HepG2 (cell line): Measurements from ENCODE around the gene LRRC45. TPM values are rescaled to one million over a fixed set of nuclear protein-coding genes. Genes with fewer than 3 reads are reported as not detected.

Experiments
- FOSL1 ChIP-seq: sonication (generic); formaldehyde crosslinking; IDR thresholded peaks from 2 replicates; pipeline ENCODE4 v1.9.0; 2021; ENCODE audit warnings: missing genetic modification reagents, borderline replicate concordance
- FOXK1 ChIP-seq: sonication (generic); formaldehyde crosslinking; IDR thresholded peaks from 2 replicates; pipeline ENCODE4 v1.4.0; 2020; ENCODE audit warnings: low read depth, missing genetic modification reagents, borderline replicate concordance
- GFI1 ChIP-seq: sonication (generic); formaldehyde crosslinking; IDR thresholded peaks from 2 replicates; pipeline ENCODE4 v1.5.0; 2020; ENCODE audit warnings: missing genetic modification reagents, mild to moderate bottlenecking, borderline replicate concordance
- NRL ChIP-seq: sonication (generic); formaldehyde crosslinking; IDR thresholded peaks from 2 replicates; pipeline ENCODE4 v1.5.0; 2020; ENCODE audit warnings: missing genetic modification reagents, mild to moderate bottlenecking, moderate library complexity, borderline replicate concordance
- SAP130 ChIP-seq: IDR thresholded peaks from 2 replicates; pipeline ENCODE4 v1.6.1; 2016; ENCODE audit warnings: low read depth
- TFDP1 ChIP-seq: IDR thresholded peaks from 2 replicates; pipeline ENCODE4 v1.6.1; 2016; ENCODE audit warnings: missing compliant biosample characterization, missing genetic modification reagents, borderline replicate concordance
- ZBTB7A ChIP-seq: sonication (generic); formaldehyde crosslinking; IDR thresholded peaks from 2 replicates; pipeline ENCODE4 v1.8.0; 2022; ENCODE audit warnings: mild to moderate bottlenecking, missing genetic modification reagents
- ZNF296 ChIP-seq: sonication (generic); formaldehyde crosslinking; conservative IDR thresholded peaks from 2 replicates; pipeline ENCODE4 v1.5.0; 2020; ENCODE audit warnings: mild to moderate bottlenecking, missing genetic modification reagents
- ZNF337 ChIP-seq: sonication (generic); formaldehyde crosslinking; IDR thresholded peaks from 2 replicates; pipeline ENCODE4 v1.5.1; 2020; ENCODE audit warnings: missing genetic modification reagents, low read depth, mild to moderate bottlenecking, borderline replicate concordance
- ZNF704 ChIP-seq: sonication (generic); formaldehyde crosslinking; IDR thresholded peaks from 2 replicates; pipeline ENCODE4 v1.8.1; 2023; ENCODE audit warnings: mild to moderate bottlenecking, inconsistent platforms, moderate library complexity, missing genetic modification reagents, borderline replicate concordance
- polyA plus RNA-seq, 8 experiments: library from polyadenylated mRNA; depleted of rRNA in 3 of 8; stranded (reverse) in 7 of 8; unstranded in 1 of 8; fragments of >200 nt; fragmentation: Illumina TruSeq in 4 of 8; extraction: Trizol in 4 of 8; gene quantifications; 2 replicates each; pipeline versions ENCODE4 v1.2.1 to v1.2.3, GENCODE V29; 2011 to 2016; ENCODE audit warnings: low read depth in 4 of 8, missing spikeins in 1 of 8, mixed read lengths in 1 of 8; ENCODE audit not compliant: insufficient read depth in 1 of 8
- total RNA-seq, 5 experiments: library from RNA; depleted of rRNA; stranded (reverse); fragments of >200 nt; fragmentation: Illumina TruSeq; extraction: Trizol; gene quantifications; 2 replicates each; pipeline ENCODE4 v1.2.3, GENCODE V29; 2016; ENCODE audit warnings: low read depth in 1 of 5
- TF ChIP-seq, protein P1 (sequence below), 2 experiments: sonication (generic) in 1 of 2; formaldehyde crosslinking in 1 of 2; IDR thresholded peaks; 2 replicates each; pipeline versions ENCODE4 v1.4.0 to v1.6.1; 2018 to 2020; ENCODE audit warnings: missing genetic modification reagents in 2 of 2, borderline replicate concordance in 1 of 2, low read depth in 1 of 2, mild to moderate bottlenecking in 1 of 2, missing biosample characterization in 1 of 2
- TF ChIP-seq, protein P2 (sequence below): sonication (generic); formaldehyde crosslinking; IDR thresholded peaks from 2 replicates; pipeline ENCODE4 v1.5.0; 2020; ENCODE audit warnings: missing genetic modification reagents
- TF ChIP-seq, protein P3 (sequence below): sonication (generic); formaldehyde crosslinking; IDR thresholded peaks from 2 replicates; pipeline ENCODE4 v1.4.0; 2020; ENCODE audit warnings: missing genetic modification reagents, mild to moderate bottlenecking, borderline replicate concordance
- TF ChIP-seq, protein P4 (sequence below): sonication (generic); formaldehyde crosslinking; IDR thresholded peaks from 2 replicates; pipeline ENCODE4 v1.9.0; 2021; ENCODE audit warnings: missing genetic modification reagents, borderline replicate concordance

Gene LRRC45
- total and polyA plus RNA-seq, 2 of the 13 experiments (the other 11 are each of a cell fraction or from before 2014, with no cell fraction given), result 11.6 to 48.1 TPM

DNA sequence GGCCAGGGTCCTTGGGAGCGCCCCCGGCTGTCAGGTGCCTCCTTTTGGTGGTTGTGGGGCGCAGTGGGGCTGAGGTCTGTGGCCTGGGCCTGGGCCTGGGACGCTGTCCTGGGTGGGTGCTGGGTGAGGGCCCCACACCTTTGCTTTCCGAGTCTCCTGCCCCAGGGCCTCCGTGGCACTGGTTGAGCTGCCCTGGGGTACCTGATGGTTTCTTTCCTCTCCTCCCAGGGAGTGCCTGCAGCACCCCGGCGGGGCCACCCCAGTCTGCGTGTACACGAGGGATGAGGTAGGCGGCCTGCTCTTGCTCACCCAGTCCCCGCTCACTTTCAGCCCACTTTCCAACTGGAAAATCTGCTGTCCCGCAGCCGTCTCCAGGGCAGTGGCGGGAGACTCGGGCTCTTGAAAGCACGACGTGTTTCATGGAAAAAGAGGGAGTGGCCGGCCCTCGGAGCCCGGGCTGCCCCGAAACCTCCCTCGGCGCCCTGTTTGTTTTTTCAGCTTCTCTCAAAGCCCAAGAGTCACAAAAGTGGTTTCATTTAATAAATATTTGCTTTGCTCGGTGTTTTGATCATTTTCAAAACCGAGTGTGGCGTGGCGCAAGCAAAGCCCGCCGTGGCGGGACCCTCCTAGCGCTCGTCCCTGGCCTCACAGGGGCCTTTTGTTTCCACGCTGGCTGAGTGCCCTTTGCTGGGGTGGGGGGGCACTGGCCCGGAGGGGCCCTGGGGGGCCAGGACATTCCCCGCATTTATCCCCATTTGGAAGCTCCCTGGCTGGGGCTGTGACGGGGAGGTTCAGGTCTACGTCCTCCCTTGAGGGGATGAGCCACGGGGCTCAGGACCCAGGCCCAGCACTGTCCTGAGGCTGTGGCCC is 28.3 kb upstream of the LRRC45 start (continued):
- no peak; the same call in 1 of the 2 replicates for TF ChIP-seq ZNF337
- peak; percentile 59; the same call in 1 of the 2 replicates for TF ChIP-seq NRL
- TF ChIP-seq ZBTB7A (CRISPR knock-in tag), result no peak
- TF ChIP-seq, protein P1, sequence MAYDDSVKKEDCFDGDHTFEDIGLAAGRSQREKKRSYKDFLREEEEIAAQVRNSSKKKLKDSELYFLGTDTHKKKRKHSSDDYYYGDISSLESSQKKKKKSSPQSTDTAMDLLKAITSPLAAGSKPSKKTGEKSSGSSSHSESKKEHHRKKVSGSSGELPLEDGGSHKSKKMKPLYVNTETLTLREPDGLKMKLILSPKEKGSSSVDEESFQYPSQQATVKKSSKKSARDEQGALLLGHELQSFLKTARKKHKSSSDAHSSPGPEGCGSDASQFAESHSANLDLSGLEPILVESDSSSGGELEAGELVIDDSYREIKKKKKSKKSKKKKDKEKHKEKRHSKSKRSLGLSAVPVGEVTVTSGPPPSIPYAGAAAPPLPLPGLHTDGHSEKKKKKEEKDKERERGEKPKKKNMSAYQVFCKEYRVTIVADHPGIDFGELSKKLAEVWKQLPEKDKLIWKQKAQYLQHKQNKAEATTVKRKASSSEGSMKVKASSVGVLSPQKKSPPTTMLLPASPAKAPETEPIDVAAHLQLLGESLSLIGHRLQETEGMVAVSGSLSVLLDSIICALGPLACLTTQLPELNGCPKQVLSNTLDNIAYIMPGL (CRISPR knock-in tag; IDR thresholded peaks at IDR 0.05; ENCODE audit: borderline replicate concordance in 1 of 2, low read depth in 1 of 2), result no peak; a peak in 2 of 4 replicates
- no peak for TF ChIP-seq GFI1
- peak; percentile 34; the same call in 1 of the 2 replicates for TF ChIP-seq ZNF296
- no peak for TF ChIP-seq FOSL1
- TF ChIP-seq, protein P2, sequence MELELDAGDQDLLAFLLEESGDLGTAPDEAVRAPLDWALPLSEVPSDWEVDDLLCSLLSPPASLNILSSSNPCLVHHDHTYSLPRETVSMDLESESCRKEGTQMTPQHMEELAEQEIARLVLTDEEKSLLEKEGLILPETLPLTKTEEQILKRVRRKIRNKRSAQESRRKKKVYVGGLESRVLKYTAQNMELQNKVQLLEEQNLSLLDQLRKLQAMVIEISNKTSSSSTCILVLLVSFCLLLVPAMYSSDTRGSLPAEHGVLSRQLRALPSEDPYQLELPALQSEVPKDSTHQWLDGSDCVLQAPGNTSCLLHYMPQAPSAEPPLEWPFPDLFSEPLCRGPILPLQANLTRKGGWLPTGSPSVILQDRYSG (CRISPR knock-in tag), result peak; percentile 52
- no peak for TF ChIP-seq ZNF704 (CRISPR knock-in tag)
- TF ChIP-seq, protein P3, sequence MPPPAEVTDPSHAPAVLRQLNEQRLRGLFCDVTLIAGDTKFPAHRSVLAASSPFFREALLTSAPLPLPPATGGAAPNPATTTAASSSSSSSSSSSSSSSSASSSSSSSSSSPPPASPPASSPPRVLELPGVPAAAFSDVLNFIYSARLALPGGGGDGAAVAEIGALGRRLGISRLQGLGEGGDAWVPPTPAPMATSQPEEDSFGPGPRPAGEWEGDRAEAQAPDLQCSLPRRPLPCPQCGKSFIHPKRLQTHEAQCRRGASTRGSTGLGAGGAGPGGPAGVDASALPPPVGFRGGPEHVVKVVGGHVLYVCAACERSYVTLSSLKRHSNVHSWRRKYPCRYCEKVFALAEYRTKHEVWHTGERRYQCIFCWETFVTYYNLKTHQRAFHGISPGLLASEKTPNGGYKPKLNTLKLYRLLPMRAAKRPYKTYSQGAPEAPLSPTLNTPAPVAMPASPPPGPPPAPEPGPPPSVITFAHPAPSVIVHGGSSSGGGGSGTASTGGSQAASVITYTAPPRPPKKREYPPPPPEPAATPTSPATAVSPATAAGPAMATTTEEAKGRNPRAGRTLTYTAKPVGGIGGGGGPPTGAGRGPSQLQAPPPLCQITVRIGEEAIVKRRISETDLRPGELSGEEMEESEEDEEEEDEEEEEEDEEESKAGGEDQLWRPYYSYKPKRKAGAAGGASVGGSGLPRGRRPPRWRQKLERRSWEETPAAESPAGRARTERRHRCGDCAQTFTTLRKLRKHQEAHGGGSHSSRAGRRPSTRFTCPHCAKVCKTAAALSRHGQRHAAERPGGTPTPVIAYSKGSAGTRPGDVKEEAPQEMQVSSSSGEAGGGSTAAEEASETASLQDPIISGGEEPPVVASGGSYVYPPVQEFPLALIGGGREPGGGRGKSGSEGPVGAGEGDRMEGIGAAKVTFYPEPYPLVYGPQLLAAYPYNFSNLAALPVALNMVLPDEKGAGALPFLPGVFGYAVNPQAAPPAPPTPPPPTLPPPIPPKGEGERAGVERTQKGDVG (CRISPR knock-in tag), result no peak; the same call in 1 of the 2 replicates
- TF ChIP-seq, protein P4, sequence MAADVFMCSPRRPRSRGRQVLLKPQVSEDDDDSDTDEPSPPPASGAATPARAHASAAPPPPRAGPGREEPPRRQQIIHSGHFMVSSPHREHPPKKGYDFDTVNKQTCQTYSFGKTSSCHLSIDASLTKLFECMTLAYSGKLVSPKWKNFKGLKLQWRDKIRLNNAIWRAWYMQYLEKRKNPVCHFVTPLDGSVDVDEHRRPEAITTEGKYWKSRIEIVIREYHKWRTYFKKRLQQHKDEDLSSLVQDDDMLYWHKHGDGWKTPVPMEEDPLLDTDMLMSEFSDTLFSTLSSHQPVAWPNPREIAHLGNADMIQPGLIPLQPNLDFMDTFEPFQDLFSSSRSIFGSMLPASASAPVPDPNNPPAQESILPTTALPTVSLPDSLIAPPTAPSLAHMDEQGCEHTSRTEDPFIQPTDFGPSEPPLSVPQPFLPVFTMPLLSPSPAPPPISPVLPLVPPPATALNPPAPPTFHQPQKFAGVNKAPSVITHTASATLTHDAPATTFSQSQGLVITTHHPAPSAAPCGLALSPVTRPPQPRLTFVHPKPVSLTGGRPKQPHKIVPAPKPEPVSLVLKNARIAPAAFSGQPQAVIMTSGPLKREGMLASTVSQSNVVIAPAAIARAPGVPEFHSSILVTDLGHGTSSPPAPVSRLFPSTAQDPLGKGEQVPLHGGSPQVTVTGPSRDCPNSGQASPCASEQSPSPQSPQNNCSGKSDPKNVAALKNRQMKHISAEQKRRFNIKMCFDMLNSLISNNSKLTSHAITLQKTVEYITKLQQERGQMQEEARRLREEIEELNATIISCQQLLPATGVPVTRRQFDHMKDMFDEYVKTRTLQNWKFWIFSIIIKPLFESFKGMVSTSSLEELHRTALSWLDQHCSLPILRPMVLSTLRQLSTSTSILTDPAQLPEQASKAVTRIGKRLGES (CRISPR knock-in tag), result no peak; the same call in 1 of the 2 replicates
- TF ChIP-seq TFDP1, result peak; percentile 69
- peak; percentile 76 for TF ChIP-seq SAP130 (CRISPR knock-in tag)
- TF ChIP-seq FOXK1, result peak; percentile 45; the same call in 1 of the 2 replicates
